Type B pancreatic cell (in vitro differentiated cells): ENCODE results near the gene NMD3. TPM values are rescaled to one million over a fixed set of nuclear protein-coding genes. Genes with fewer than 3 reads are reported as not detected.

Experiments
- DNase-seq: peaks from one replicate; pipeline ENCODE4 v3.0.0; 2021; ENCODE audit warnings: mixed read lengths; ENCODE audit not compliant: unreplicated experiment; ENCODE audit errors: extremely low spot score
- H3K27ac Mint-ChIP-seq: 2 replicates; pipeline ENCODE4 v1.8.0; 2021; ENCODE audit warnings: mild to moderate bottlenecking, mixed read lengths
- H3K27me3 Mint-ChIP-seq: 2 replicates; pipeline ENCODE4 v1.8.0; 2021; ENCODE audit warnings: mixed read lengths
- H3K36me3 Mint-ChIP-seq: 2 replicates; pipeline ENCODE4 v1.8.0; 2021; ENCODE audit warnings: mixed read lengths
- H3K4me1 Mint-ChIP-seq: one replicate; pipeline ENCODE4 v1.8.0; 2021; ENCODE audit warnings: mixed read lengths; ENCODE audit not compliant: unreplicated experiment
- H3K4me3 Mint-ChIP-seq: 2 replicates; pipeline ENCODE4 v1.8.0; 2021; ENCODE audit warnings: mild to moderate bottlenecking, mixed read lengths
- H3K9me3 Mint-ChIP-seq: 2 replicates; pipeline ENCODE4 v1.8.0; 2021; ENCODE audit warnings: mixed read lengths
- CTCF ChIP-seq: fragments of 200-600 bp; sonication (generic); conservative IDR thresholded peaks from 2 replicates; pipeline ENCODE4 v1.5.0; 2021; ENCODE audit warnings: antibody characterized with exemption, mild to moderate bottlenecking
- total RNA-seq: library from RNA; stranded (reverse); gene quantifications from 2 replicates; pipeline ENCODE4 v1.2.1, GENCODE V29; 2021; ENCODE audit warnings: low replicate concordance

NMD3 gene
- total RNA-seq, 1 donor from 2014 or later = 53.9 TPM

DNA sequence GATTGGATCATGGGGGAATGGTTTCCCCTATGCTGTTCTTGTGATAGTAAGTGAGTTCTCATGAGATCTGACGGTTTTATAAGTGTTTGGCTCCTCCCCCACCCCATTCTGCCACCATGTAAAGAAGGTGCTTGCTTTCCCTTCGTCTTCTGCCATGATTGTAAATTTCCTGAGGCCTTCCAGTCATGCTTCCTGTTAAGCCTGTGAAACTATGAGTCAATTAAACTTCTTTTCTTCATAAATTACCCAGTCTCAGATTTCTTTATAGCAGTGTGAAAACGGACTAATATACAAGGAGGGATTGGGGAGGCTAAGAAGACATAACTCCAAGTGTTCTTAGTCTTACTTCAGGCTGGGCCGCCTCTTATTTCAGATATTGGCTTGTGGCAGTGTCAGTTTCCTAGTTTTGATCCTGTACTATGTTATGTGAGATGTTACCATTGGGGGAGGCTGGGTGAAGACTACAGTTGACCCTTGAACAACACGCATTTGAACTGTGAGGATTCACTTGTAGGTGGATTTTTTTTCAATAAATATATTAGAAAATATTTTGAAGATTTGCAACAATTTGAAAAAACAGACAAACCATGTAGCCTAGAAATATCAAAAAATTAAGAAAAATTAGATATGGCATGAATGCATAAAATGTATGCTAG is 44.9 kb downstream of the NMD3 start:
- no peak for DNase-seq
- H3K4me3 Mint-ChIP-seq = no peak overlapping the region
- peaks cover 7% of the 10 kb centered on the region for H3K9me3 Mint-ChIP-seq
- no peaks in the 10 kb centered on the region for H3K27me3 Mint-ChIP-seq
- no peak overlapping the region for H3K27ac Mint-ChIP-seq
- H3K4me1 Mint-ChIP-seq = no peaks in the 10 kb centered on the region
- H3K36me3 Mint-ChIP-seq = peaks cover 48% of the 10 kb centered on the region
- no peak for TF ChIP-seq CTCF

- no peak for DNase-seq
- Mint-ChIP-seq H3K4me1 (no peaks in the 10 kb centered on the region), H3K27me3 (no peaks in the 10 kb centered on the region), H3K27ac (no peak overlapping the region), H3K9me3 (peaks cover 6% of the 10 kb centered on the region), H3K36me3 (peaks cover 44% of the 10 kb centered on the region), H3K4me3 (no peak overlapping the region)
- TF ChIP-seq CTCF = no peak
Measured at GRCh38 chr3:161266731-161267150, 45.6 kb downstream of the NMD3 start.

DNA sequence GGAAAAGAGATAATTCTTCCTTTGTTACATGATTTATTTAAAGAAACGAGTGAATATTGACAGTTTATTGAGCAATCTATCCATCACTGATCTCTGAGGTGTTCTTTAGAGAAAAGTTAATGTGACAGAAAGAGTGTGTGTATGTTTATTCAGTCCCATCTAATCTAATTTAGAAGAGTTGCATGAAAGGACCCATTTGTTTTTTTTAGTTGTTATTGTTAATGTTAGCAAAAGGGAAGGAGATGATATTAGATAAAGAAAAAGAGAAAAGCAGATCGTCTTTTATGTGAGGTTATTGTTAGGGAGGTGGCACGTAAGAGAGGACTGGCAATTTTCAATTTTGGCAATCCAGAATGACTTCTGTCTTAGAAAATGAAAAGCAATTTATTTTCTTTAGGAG is 46.5 kb downstream of the NMD3 start:
- H3K27ac Mint-ChIP-seq = no peak overlapping the region
- H3K36me3 Mint-ChIP-seq = peaks cover 35% of the 10 kb centered on the region
- no peak overlapping the region for H3K4me3 Mint-ChIP-seq
- DNase-seq = no peak
- H3K9me3 Mint-ChIP-seq = peaks cover 6% of the 10 kb centered on the region
- H3K4me1 Mint-ChIP-seq = no peaks in the 10 kb centered on the region
- no peak for TF ChIP-seq CTCF
- H3K27me3 Mint-ChIP-seq = no peaks in the 10 kb centered on the region

GRCh38 chr3:161268601-161269000 is 47.5 kb downstream of the NMD3 start:
- peaks cover 6% of the 10 kb centered on the region for H3K9me3 Mint-ChIP-seq
- H3K4me1 Mint-ChIP-seq = no peaks in the 10 kb centered on the region
- no peak overlapping the region for H3K27ac Mint-ChIP-seq
- H3K27me3 Mint-ChIP-seq = no peaks in the 10 kb centered on the region
- H3K4me3 Mint-ChIP-seq = no peak overlapping the region
- no peak for TF ChIP-seq CTCF
- H3K36me3 Mint-ChIP-seq = peaks cover 29% of the 10 kb centered on the region
- DNase-seq = no peak

- TF ChIP-seq CTCF = no peak
- H3K9me3 Mint-ChIP-seq = no peaks in the 10 kb centered on the region
- no peak for DNase-seq
- H3K4me3 Mint-ChIP-seq = no peak overlapping the region
- H3K27me3 Mint-ChIP-seq = no peaks in the 10 kb centered on the region
- H3K4me1 Mint-ChIP-seq = peaks cover 5% of the 10 kb centered on the region
- H3K36me3 Mint-ChIP-seq = peaks cover 10% of the 10 kb centered on the region
- H3K27ac Mint-ChIP-seq = no peak overlapping the region
Measured at GRCh38 chr3:161270991-161271390, 49.9 kb downstream of the NMD3 start.
